DMS53 (cell line): ENCODE measurements around the gene TTC23L.

Experiments used
- DNase-seq: peaks from one replicate; lab custom pipeline; 2025; lab: John Stamatoyannopoulos, UW

Gene TTC23L

GRCh38 chr5:34870382-34870781 is 31.4 kb downstream of the TTC23L start:
- no peak for DNase-seq

GRCh38 chr5:34876275-34876674 is 37.3 kb downstream of the TTC23L start:
- no peak for DNase-seq

GRCh38 chr5:34881246-34881645 is 42.3 kb downstream of the TTC23L start:
- no peak for DNase-seq

GRCh38 chr5:34886392-34887119 is 47.6 kb downstream of the TTC23L start:
- peak; percentile 57 for DNase-seq

- no peak for DNase-seq
Measured at GRCh38 chr5:34889394-34889793, 50.4 kb downstream of the TTC23L start.

GRCh38 chr5:34891981-34892380 is 53.0 kb downstream of the TTC23L start:
- no peak for DNase-seq

- no peak for DNase-seq
Measured at GRCh38 chr5:34892414-34892813, 53.5 kb downstream of the TTC23L start.

- no peak for DNase-seq
Measured at GRCh38 chr5:34894716-34895115, 55.8 kb downstream of the TTC23L start.

- DNase-seq: no peak
Measured at GRCh38 chr5:34895641-34896419, 56.9 kb downstream of the TTC23L start.

GRCh38 chr5:34897646-34898045 is 58.7 kb downstream of the TTC23L start:
- no peak for DNase-seq

GRCh38 chr5:34898258-34898895 is 59.4 kb downstream of the TTC23L start:
- DNase-seq: peak; percentile 79

GRCh38 chr5:34899066-34899465 is 60.1 kb downstream of the TTC23L start:
- DNase-seq: no peak

GRCh38 chr5:34900652-34901051 is 61.7 kb downstream of the TTC23L start:
- DNase-seq: no peak

GRCh38 chr5:34903260-34903659 is 64.3 kb downstream of the TTC23L start:
- no peak for DNase-seq

GRCh38 chr5:34905564-34905963 is 66.6 kb downstream of the TTC23L start:
- DNase-seq: peak; percentile 21

- DNase-seq: no peak
Measured at GRCh38 chr5:34913072-34913471, 74.1 kb downstream of the TTC23L start.

- peak; percentile 64 for DNase-seq
Measured at GRCh38 chr5:34914671-34915138, 75.7 kb downstream of the TTC23L start.

- peak; percentile 99 for DNase-seq
Measured at GRCh38 chr5:34915139-34915855, 76.3 kb downstream of the TTC23L start, which contains the start of the genes BRIX1 and RAD1. BRIX1 (plus strand) TSS chr5:34915711; CDS start chr5:34915739, 28 bp downstream. RAD1 (minus strand) TSS chr5:34915504; CDS start chr5:34914892, 612 bp downstream.

GRCh38 chr5:34915856-34916192 is 76.9 kb downstream of the TTC23L start:
- DNase-seq: peak; percentile 60

- peak; percentile 25 for DNase-seq
Measured at GRCh38 chr5:34916518-34916917, 77.6 kb downstream of the TTC23L start.

- peak; percentile 89 for DNase-seq
Measured at GRCh38 chr5:34918025-34918424, 79.1 kb downstream of the TTC23L start.

- peak; percentile 7 for DNase-seq
Measured at GRCh38 chr5:34919077-34919476, 80.1 kb downstream of the TTC23L start.
